H9 (cell line): ENCODE results near the gene B3GLCT. TPM values are rescaled to one million over a fixed set of nuclear protein-coding genes. Genes with fewer than 3 reads are reported as not detected.

ENCODE experiments used
- DNase-seq: peaks from one replicate; pipeline ENCODE4 v3.0.0-alpha.2; 2017
- H2AFZ ChIP-seq: one replicate; pipeline ENCODE4 v1.6.1; 2013; ENCODE audit warnings: mild to moderate bottlenecking, low read length, control low read depth, moderate library complexity
- H2AK5ac ChIP-seq: 2 replicates; pipeline ENCODE4 v1.6.1; 2013; ENCODE audit warnings: low read length, control low read depth, mixed read lengths; ENCODE audit not compliant: insufficient read length
- H2BK120ac ChIP-seq: one replicate; pipeline ENCODE4 v1.6.1; 2013; ENCODE audit warnings: low read depth, mild to moderate bottlenecking, low read length, control low read depth, inconsistent platforms; ENCODE audit not compliant: poor library complexity, severe bottlenecking
- H2BK12ac ChIP-seq: 2 replicates; pipeline ENCODE4 v1.6.1; 2013; ENCODE audit warnings: low read length, control low read depth, mixed read lengths, low read depth; ENCODE audit not compliant: insufficient read length
- H2BK15ac ChIP-seq: 2 replicates; pipeline ENCODE4 v1.6.1; 2013; ENCODE audit warnings: low read depth, low read length, control low read depth
- H2BK20ac ChIP-seq: one replicate; pipeline ENCODE4 v1.6.1; 2013; ENCODE audit warnings: low read depth, mild to moderate bottlenecking, low read length, control low read depth, inconsistent platforms; ENCODE audit not compliant: poor library complexity, severe bottlenecking
- H2BK5ac ChIP-seq: 2 replicates; pipeline ENCODE4 v1.6.1; 2013; ENCODE audit warnings: low read length, control low read depth, mixed read lengths; ENCODE audit not compliant: insufficient read length
- H3K14ac ChIP-seq: 2 replicates; pipeline ENCODE4 v1.6.1; 2013; ENCODE audit warnings: low read length, control low read depth; ENCODE audit not compliant: insufficient read depth
- H3K18ac ChIP-seq: 2 replicates; pipeline ENCODE4 v1.6.1; 2013; ENCODE audit warnings: low read depth, mild to moderate bottlenecking, mixed read lengths, low read length, control low read depth; ENCODE audit not compliant: insufficient read length
- H3K23ac ChIP-seq: 2 replicates; pipeline ENCODE4 v1.6.1; 2013; ENCODE audit warnings: low read length, control low read depth, mixed read lengths, low read depth; ENCODE audit not compliant: insufficient read length
- H3K23me2 ChIP-seq: 2 replicates; pipeline ENCODE4 v1.6.1; 2013; ENCODE audit warnings: low read depth, mild to moderate bottlenecking, mixed read lengths, low read length, control low read depth; ENCODE audit not compliant: insufficient read length, poor library complexity, severe bottlenecking
- H3K27ac ChIP-seq: 2 replicates; pipeline ENCODE4 v1.5.1; 2013; ENCODE audit warnings: low read length, control low read depth, mixed read lengths, low read depth; ENCODE audit not compliant: insufficient read length
- H3K27me3 ChIP-seq: 2 replicates; pipeline ENCODE4 v1.6.1; 2013; ENCODE audit warnings: low read length, control low read depth, inconsistent platforms; ENCODE audit not compliant: insufficient read depth
- H3K4ac ChIP-seq: 2 replicates; pipeline ENCODE4 v1.6.1; 2013; ENCODE audit warnings: low read depth, mild to moderate bottlenecking, control low read depth, inconsistent platforms, low read length, moderate library complexity
- H3K4me1 ChIP-seq: 2 replicates; pipeline ENCODE4 v1.6.1; 2013; ENCODE audit warnings: low read length, control low read depth, inconsistent platforms; ENCODE audit not compliant: insufficient read depth
- H3K4me2 ChIP-seq: 2 replicates; pipeline ENCODE4 v1.6.1; 2013; ENCODE audit warnings: low read length, control low read depth, mixed read lengths; ENCODE audit not compliant: insufficient read length, insufficient read depth
- H3K56ac ChIP-seq: 2 replicates; pipeline ENCODE4 v1.6.1; 2013; ENCODE audit warnings: low read depth, mild to moderate bottlenecking, mixed read lengths, low read length, control low read depth; ENCODE audit not compliant: insufficient read length
- H3K79me1 ChIP-seq: 2 replicates; pipeline ENCODE4 v1.6.1; 2013; ENCODE audit warnings: low read depth, mild to moderate bottlenecking, moderate library complexity, low read length, control low read depth, inconsistent platforms; ENCODE audit not compliant: insufficient read depth, poor library complexity, severe bottlenecking
- H3K79me2 ChIP-seq: 2 replicates; pipeline ENCODE4 v1.6.1; 2013; ENCODE audit warnings: low read length, control low read depth, inconsistent platforms; ENCODE audit not compliant: insufficient read depth
- H3K9ac ChIP-seq: 2 replicates; pipeline ENCODE4 v1.6.1; 2013; ENCODE audit warnings: low read length, control low read depth, mixed read lengths; ENCODE audit not compliant: insufficient read length; ENCODE audit errors: extremely low read depth
- H3K9me3 ChIP-seq: one replicate; pipeline ENCODE4 v1.6.1; 2013; ENCODE audit warnings: low read depth, low read length, inconsistent platforms; ENCODE audit not compliant: control insufficient read depth
- H3T11ph ChIP-seq: one replicate; pipeline ENCODE4 v1.6.1; 2013; ENCODE audit warnings: mild to moderate bottlenecking, low read length, control low read depth, inconsistent platforms
- H4K20me1 ChIP-seq: one replicate; pipeline ENCODE4 v1.6.1; 2013; ENCODE audit not compliant: control insufficient read depth, insufficient read length, insufficient read depth
- H4K5ac ChIP-seq: 2 replicates; pipeline ENCODE4 v1.6.1; 2013; ENCODE audit warnings: low read depth, mild to moderate bottlenecking, mixed read lengths, low read length, control low read depth; ENCODE audit not compliant: insufficient read length
- H4K8ac ChIP-seq: replicated peaks from 2 replicates; pipeline ENCODE4 v1.6.1; 2013; ENCODE audit warnings: low read length, control low read depth, mixed read lengths, low read depth; ENCODE audit not compliant: insufficient read length
- H4K91ac ChIP-seq: 2 replicates; pipeline ENCODE4 v1.6.1; 2013; ENCODE audit warnings: low read depth, mild to moderate bottlenecking, moderate library complexity, mixed read lengths, low read length, control low read depth; ENCODE audit not compliant: insufficient read length
- H3K27ac Mint-ChIP-seq, 3 experiments: 2 replicates in 2 of 3; 3 replicates in 1 of 3; pipeline ENCODE4 v1.8.0; 2020 to 2021; ENCODE audit warnings: mixed read lengths in 3 of 3, mild to moderate bottlenecking in 1 of 3, moderate library complexity in 1 of 3
- H3K27me3 Mint-ChIP-seq: 2 replicates; pipeline ENCODE4 v1.8.0; 2021; ENCODE audit warnings: low read depth, mild to moderate bottlenecking, moderate library complexity, mixed read lengths
- H3K36me3 Mint-ChIP-seq, 3 experiments: 2 replicates in 2 of 3; 3 replicates in 1 of 3; pipeline ENCODE4 v1.8.0; 2020 to 2021; ENCODE audit warnings: low read depth in 3 of 3, mixed read lengths in 3 of 3; ENCODE audit not compliant: insufficient read depth in 1 of 3
- H3K4me1 Mint-ChIP-seq, 2 experiments: 2 replicates each; pipeline ENCODE4 v1.8.0; 2020; ENCODE audit warnings: mixed read lengths in 2 of 2
- H3K4me3 Mint-ChIP-seq, 2 experiments: 2 replicates in 1 of 2; 3 replicates in 1 of 2; pipeline ENCODE4 v1.8.0; 2020 to 2021; ENCODE audit warnings: mild to moderate bottlenecking in 2 of 2, mixed read lengths in 2 of 2, moderate library complexity in 1 of 2
- H3K9me3 Mint-ChIP-seq, 2 experiments: 2 replicates in 1 of 2; 3 replicates in 1 of 2; pipeline ENCODE4 v1.8.0; 2020; ENCODE audit warnings: mild to moderate bottlenecking in 2 of 2, mixed read lengths in 2 of 2, moderate library complexity in 1 of 2
- WGBS: extraction: QIAGEN DNeasy Blood & Tissue Kit; methylation state at CpG from one replicate; pipeline ENCODE4 v1.1.7; 2013; ENCODE audit warnings: missing lambda C conversion rate, low lambda C conversion rate, mixed read lengths; ENCODE audit not compliant: insufficient read length; ENCODE audit errors: extremely low coverage; 5-methylcytosine and 5-hydroxymethylcytosine counted together
- total RNA-seq: library from RNA; stranded (reverse); gene quantifications from 2 replicates; pipeline ENCODE4 v1.2.1, GENCODE V29; 2021
- TF ChIP-seq, protein P1 (sequence below): fragments of 200-600 bp; sonication (generic); conservative IDR thresholded peaks from 3 replicates; pipeline ENCODE4 v1.8.0; 2021; ENCODE audit warnings: antibody characterized with exemption, mild to moderate bottlenecking

Gene B3GLCT
- total RNA-seq, 1 experiment from 2014 or later: 5.4 TPM

DNA sequence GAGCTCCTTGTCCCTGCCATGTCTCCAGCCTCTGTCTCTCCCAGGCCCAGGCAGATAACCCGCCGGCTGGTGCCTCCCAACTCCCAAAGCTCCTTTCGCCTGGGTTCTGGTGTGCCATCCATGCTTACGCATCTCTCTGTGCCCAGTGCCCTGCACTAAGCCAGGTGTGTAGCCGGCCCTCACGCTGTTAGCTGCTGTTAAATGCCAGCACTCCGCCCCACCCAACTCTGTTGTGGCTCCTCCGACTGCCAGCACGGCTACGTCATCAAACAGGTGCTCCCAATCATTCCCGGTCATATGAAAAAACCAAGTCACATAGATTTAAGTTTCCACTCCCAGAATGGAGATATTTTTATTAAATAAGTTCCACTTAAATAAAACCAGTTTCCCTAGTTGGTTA, 31.0 kb upstream of the B3GLCT start:
- WGBS: no CpG with 5 or more reads among the region's 11 CpGs
- TF ChIP-seq, protein P1, sequence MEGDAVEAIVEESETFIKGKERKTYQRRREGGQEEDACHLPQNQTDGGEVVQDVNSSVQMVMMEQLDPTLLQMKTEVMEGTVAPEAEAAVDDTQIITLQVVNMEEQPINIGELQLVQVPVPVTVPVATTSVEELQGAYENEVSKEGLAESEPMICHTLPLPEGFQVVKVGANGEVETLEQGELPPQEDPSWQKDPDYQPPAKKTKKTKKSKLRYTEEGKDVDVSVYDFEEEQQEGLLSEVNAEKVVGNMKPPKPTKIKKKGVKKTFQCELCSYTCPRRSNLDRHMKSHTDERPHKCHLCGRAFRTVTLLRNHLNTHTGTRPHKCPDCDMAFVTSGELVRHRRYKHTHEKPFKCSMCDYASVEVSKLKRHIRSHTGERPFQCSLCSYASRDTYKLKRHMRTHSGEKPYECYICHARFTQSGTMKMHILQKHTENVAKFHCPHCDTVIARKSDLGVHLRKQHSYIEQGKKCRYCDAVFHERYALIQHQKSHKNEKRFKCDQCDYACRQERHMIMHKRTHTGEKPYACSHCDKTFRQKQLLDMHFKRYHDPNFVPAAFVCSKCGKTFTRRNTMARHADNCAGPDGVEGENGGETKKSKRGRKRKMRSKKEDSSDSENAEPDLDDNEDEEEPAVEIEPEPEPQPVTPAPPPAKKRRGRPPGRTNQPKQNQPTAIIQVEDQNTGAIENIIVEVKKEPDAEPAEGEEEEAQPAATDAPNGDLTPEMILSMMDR: no peak

More for the DNA sequence above, 31.0 kb upstream of the B3GLCT start:
- Histone ChIP-seq H2BK5ac (no peak overlapping the region), H2AFZ (no peak overlapping the region), H3K79me1 (no peaks in the 10 kb centered on the region), H3K4me1 (0 out of 2 replicates have a peak, but pooled peaks cover 4% of the 10 kb centered on the region), H3K14ac (no peak overlapping the region), H2AK5ac (no peak overlapping the region), H3K18ac (no peak overlapping the region), H3K56ac (no peak overlapping the region), H4K91ac (no peak overlapping the region), H3K4ac (no peak overlapping the region), H3K9me3 (no peaks in the 10 kb centered on the region), H4K20me1 (no peaks in the 10 kb centered on the region), H2BK120ac (no peak overlapping the region), H3T11ph (no peak overlapping the region), H3K27me3 (no peaks in the 10 kb centered on the region), H2BK20ac (no peak overlapping the region), H3K23ac (no peak overlapping the region), H3K79me2 (no peaks in the 10 kb centered on the region), H2BK15ac (no peak overlapping the region), H3K23me2 (no peaks in the 10 kb centered on the region), H3K27ac (no peak overlapping the region), H4K5ac (no peak overlapping the region), H3K4me2 (no peak overlapping the region), H3K9ac (no peak overlapping the region), H4K8ac (no peak overlapping the region), H2BK12ac (no peak overlapping the region)
- no peak overlapping the region for H3K4me3 Mint-ChIP-seq
- 0 out of 7 replicates have a peak overlapping the region, but pooled peaks of 1 of the 3 experiments have one; percentile 36 for H3K27ac Mint-ChIP-seq
- no peak for DNase-seq
- H3K36me3 Mint-ChIP-seq: no peaks in the 10 kb centered on the region; a peak in 1 of 7 replicates
- H3K9me3 Mint-ChIP-seq: no peaks in the 10 kb centered on the region
- peaks cover 8 to 9% of the 10 kb centered on the region in 2 experiments for H3K4me1 Mint-ChIP-seq
- H3K27me3 Mint-ChIP-seq: no peaks in the 10 kb centered on the region
